Gastrocnemius medialis (tissue), 4 donors: ENCODE results near the gene SORL1. TPM values are rescaled to one million over a fixed set of nuclear protein-coding genes. Genes with fewer than 3 reads are reported as not detected.
A peak's percentile ranks its signal among the peaks of the same experiment; 100 is the strongest.

Source experiments
- ATAC-seq, 2 donors: fragments of 150-250 bp; one replicate each; pipeline ENCODE4 v1.9.1; 2016
- DNase-seq, 2 donors: peaks; one replicate each; pipeline ENCODE4 v3.0.0-alpha.2; 2019
- H3K27ac ChIP-seq, 4 donors: fragments of 200-600 bp; sonication (generic); 1 replicate in 1 of 4; 2 replicates in 3 of 4; pipeline ENCODE4 v1.5.1; 2016 to 2018; ENCODE audit warnings: mild to moderate bottlenecking in 2 of 4, moderate library complexity in 1 of 4
- H3K27me3 ChIP-seq, 3 donors: fragments of 200-600 bp; sonication (generic) in 2 of 3; 1 replicate in 1 of 3; 2 replicates in 2 of 3; pipeline versions ENCODE4 v1.5.1 to v1.6.0; 2016 to 2019; ENCODE audit warnings: mild to moderate bottlenecking in 1 of 3, moderate library complexity in 1 of 3
- H3K36me3 ChIP-seq, 2 donors: fragments of 200-600 bp; sonication (generic) in 1 of 2; one replicate each; pipeline ENCODE4 v1.5.1; 2017 to 2018
- H3K4me1 ChIP-seq, 2 donors: fragments of 200-600 bp; sonication (generic) in 1 of 2; one replicate each; pipeline ENCODE4 v1.5.1; 2016 to 2017; ENCODE audit warnings: mild to moderate bottlenecking in 2 of 2
- H3K4me3 ChIP-seq, 4 donors: fragments of 200-600 bp; sonication (generic) in 3 of 4; 1 replicate in 1 of 4; 2 replicates in 3 of 4; pipeline ENCODE4 v1.5.1; 2016 to 2019; ENCODE audit warnings: mild to moderate bottlenecking in 2 of 4
- H3K9me3 ChIP-seq, 3 donors: fragments of 200-600 bp; sonication (generic) in 2 of 3; 1 replicate in 1 of 3; 2 replicates in 2 of 3; pipeline ENCODE4 v1.5.1; 2016 to 2019
- CTCF ChIP-seq, 5 experiments: fragments of 450-650 bp in 3 of 5; fragments of 200-600 bp in 2 of 5; sonication (generic) in 2 of 5; IDR thresholded peaks in 4 of 5; conservative IDR thresholded peaks in 1 of 5; 1 replicate in 4 of 5; 2 replicates in 1 of 5; pipeline ENCODE4 v1.5.1; 2016 to 2019; ENCODE audit warnings: antibody characterized with exemption in 5 of 5, mild to moderate bottlenecking in 3 of 5, moderate library complexity in 3 of 5
- POLR2A ChIP-seq, 2 donors: fragments of 450-650 bp; IDR thresholded peaks; one replicate each; pipeline ENCODE4 v1.6.1; 2017; ENCODE audit warnings: antibody characterized with exemption in 2 of 2, mild to moderate bottlenecking in 2 of 2, moderate library complexity in 2 of 2
- in situ Hi-C, 4 donors: fragments of 200-750 bp; cut with MboI; loops; one replicate each; pipeline versions ENCODE4 v1.15.0 to v1.8.0; 2017; ENCODE audit warnings: low sequenced_read_pairs in 4 of 4
- intact Hi-C: fragments of 100-400 bp; cut with DNase I; formaldehyde crosslinking; loops from one replicate; pipeline ENCODE4 v1.15.1; 2023; ENCODE audit warnings: low total_unique reads
- total RNA-seq, 4 donors: library from RNA; depleted of rRNA; stranded (reverse); fragments of >200 nt; gene quantifications; one replicate each; pipeline versions ENCODE4 v1.1.0 to v1.2.3, GENCODE V29; 2016

Gene SORL1
- total RNA-seq, 4 donors from 2014 or later: 0.78 to 2.7 (median 2.3) TPM

- in situ Hi-C loops (no loop called here), intact Hi-C loops (loop anchor here (10.0 kb wide), 1 partner anchor 134 kb away; no protein-coding TSS in a partner anchor)
- Histone ChIP-seq H3K36me3 (no peaks in the 10 kb centered on the region), H3K4me1 (no peaks in the 10 kb centered on the region), H3K27me3 (no peaks in the 10 kb centered on the region), H3K4me3 (no peak overlapping the region), H3K27ac (no peak overlapping the region), H3K9me3 (no peaks in the 10 kb centered on the region)
- no peak for ATAC-seq
- no peak for DNase-seq
- TF ChIP-seq CTCF (IDR thresholded peaks at IDR 0.05 in 4 of 5, conservative IDR thresholded peaks at IDR 0.05 in 1 of 5) (no peak), POLR2A (IDR thresholded peaks at IDR 0.05) (no peak)
These were observed 8.9 kb downstream of the SORL1 start for GRCh38 chr11:121460941-121461514.

- in situ Hi-C loops: no loop called here
- Histone ChIP-seq H3K4me3 (no peak overlapping the region), H3K9me3 (no peaks in the 10 kb centered on the region), H3K27ac (no peak overlapping the region), H3K36me3 (no peaks in the 10 kb centered on the region), H3K4me1 (no peaks in the 10 kb centered on the region), H3K27me3 (no peaks in the 10 kb centered on the region)
- TF ChIP-seq CTCF (IDR thresholded peaks at IDR 0.05 in 4 of 5, conservative IDR thresholded peaks at IDR 0.05 in 1 of 5) (no peak), POLR2A (IDR thresholded peaks at IDR 0.05) (no peak)
- ATAC-seq (no peak), DNase-seq (no peak)
- intact Hi-C loops: loop anchor here (10.0 kb wide), 1 partner anchor 133 kb away; no protein-coding TSS in a partner anchor
These were observed 9.7 kb downstream of the SORL1 start for GRCh38 chr11:121461843-121462242.

- Histone ChIP-seq H3K4me3 (no peak overlapping the region), H3K27ac (no peak overlapping the region), H3K9me3 (no peaks in the 10 kb centered on the region), H3K36me3 (no peaks in the 10 kb centered on the region), H3K27me3 (no peaks in the 10 kb centered on the region), H3K4me1 (no peaks in the 10 kb centered on the region)
- in situ Hi-C loops (no loop called here), intact Hi-C loops (loop anchor here (10.0 kb wide), 1 partner anchor 131 kb away; no protein-coding TSS in a partner anchor)
- ATAC-seq: no peak
- DNase-seq: no peak
- TF ChIP-seq POLR2A (IDR thresholded peaks at IDR 0.05): no peak
- TF ChIP-seq CTCF (IDR thresholded peaks at IDR 0.05 in 4 of 5, conservative IDR thresholded peaks at IDR 0.05 in 1 of 5): no peak
These were observed 11.7 kb downstream of the SORL1 start for GRCh38 chr11:121463689-121464335.

GRCh38 chr11:121464352-121464946 lies 12.3 kb downstream of the SORL1 start:
- DNase-seq (no peak), ATAC-seq (peak in 1 of 2 donors; percentile 53)
- TF ChIP-seq CTCF (IDR thresholded peaks at IDR 0.05 in 4 of 5, conservative IDR thresholded peaks at IDR 0.05 in 1 of 5) (no peak), POLR2A (IDR thresholded peaks at IDR 0.05) (no peak)
- in situ Hi-C loops (no loop called here), intact Hi-C loops (loop anchor here (10.0 kb wide), 1 partner anchor 130 kb away; no protein-coding TSS in a partner anchor)
- Histone ChIP-seq H3K4me3 (no peak overlapping the region), H3K27me3 (no peaks in the 10 kb centered on the region), H3K9me3 (no peaks in the 10 kb centered on the region), H3K27ac (no peak overlapping the region), H3K36me3 (no peaks in the 10 kb centered on the region), H3K4me1 (no peaks in the 10 kb centered on the region)
